ENCODE results near the gene MTFR2.

DNA sequence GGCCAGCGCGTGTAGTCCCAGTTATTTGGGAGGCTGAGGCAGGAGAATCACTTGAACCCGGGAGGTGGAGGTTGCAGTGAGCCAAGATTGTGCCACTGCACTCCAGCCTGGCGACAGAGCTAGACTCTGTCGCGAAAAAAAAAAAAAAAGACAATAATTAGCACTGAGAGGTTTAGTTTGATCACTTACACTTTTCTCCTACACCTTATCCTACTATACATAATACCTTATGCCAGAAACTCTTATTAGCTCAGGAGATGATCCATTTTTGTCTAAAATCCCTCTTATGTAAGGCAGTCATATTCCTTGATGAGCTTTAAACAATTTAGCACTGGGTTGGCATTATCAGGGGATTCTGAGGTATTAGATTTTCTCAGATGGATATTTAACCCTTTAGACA is 3.6 kb upstream of the MTFR2 start:
- TF ChIP-seq, protein P1, sequence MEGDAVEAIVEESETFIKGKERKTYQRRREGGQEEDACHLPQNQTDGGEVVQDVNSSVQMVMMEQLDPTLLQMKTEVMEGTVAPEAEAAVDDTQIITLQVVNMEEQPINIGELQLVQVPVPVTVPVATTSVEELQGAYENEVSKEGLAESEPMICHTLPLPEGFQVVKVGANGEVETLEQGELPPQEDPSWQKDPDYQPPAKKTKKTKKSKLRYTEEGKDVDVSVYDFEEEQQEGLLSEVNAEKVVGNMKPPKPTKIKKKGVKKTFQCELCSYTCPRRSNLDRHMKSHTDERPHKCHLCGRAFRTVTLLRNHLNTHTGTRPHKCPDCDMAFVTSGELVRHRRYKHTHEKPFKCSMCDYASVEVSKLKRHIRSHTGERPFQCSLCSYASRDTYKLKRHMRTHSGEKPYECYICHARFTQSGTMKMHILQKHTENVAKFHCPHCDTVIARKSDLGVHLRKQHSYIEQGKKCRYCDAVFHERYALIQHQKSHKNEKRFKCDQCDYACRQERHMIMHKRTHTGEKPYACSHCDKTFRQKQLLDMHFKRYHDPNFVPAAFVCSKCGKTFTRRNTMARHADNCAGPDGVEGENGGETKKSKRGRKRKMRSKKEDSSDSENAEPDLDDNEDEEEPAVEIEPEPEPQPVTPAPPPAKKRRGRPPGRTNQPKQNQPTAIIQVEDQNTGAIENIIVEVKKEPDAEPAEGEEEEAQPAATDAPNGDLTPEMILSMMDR (IDR thresholded peaks at IDR 0.05): no peak
- no peak for TF ChIP-seq EP300 (IDR thresholded peaks at IDR 0.05)
- no peak for TF ChIP-seq POLR2A (IDR thresholded peaks at IDR 0.05)
